Astrocyte of the cerebellum (primary cell): ENCODE measurements around the gene IHH.

Experiments
- DNase-seq: peaks from one replicate; pipeline ENCODE4 v3.0.0-alpha.2; 2011; ENCODE audit warnings: low read depth
- H3K4me3 ChIP-seq: 2 replicates; pipeline ENCODE4 v1.5.1; 2011; ENCODE audit warnings: mild to moderate bottlenecking, low read depth, low read length, moderate library complexity
- in situ Hi-C: cut with HindIII; loops from 2 replicates; pipeline ENCODE4 v1.10.0; 2017; ENCODE audit warnings: low sequenced_read_pairs
- TF ChIP-seq, protein P1 (sequence below): IDR thresholded peaks from 2 replicates; pipeline ENCODE4 v1.5.1; 2012; ENCODE audit warnings: low read length, low read depth, moderate library complexity, mild to moderate bottlenecking; ENCODE audit errors: missing control alignments

The IHH gene

DNA sequence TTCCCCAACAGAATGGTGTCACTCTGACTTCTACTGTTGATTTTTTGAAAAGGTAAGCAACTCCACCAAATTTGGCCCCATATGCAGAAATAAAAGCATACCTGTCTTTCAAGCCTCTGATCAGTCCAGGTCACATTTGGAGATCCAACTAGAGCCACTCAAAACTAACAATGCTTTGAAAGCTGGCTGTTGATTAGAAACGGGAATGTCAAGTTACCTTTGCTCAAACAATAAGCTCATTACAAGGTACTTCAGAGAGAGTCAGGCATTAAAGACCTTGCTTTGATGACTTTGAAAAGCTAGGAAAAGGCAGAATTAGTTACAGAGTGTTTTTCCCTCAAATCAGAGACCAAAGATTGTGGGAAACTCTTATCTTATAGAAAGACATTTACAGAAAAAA is 4.8 kb upstream of the IHH start:
- DNase-seq, result no peak
- in situ Hi-C loops, result no loop called here
- TF ChIP-seq, protein P1, sequence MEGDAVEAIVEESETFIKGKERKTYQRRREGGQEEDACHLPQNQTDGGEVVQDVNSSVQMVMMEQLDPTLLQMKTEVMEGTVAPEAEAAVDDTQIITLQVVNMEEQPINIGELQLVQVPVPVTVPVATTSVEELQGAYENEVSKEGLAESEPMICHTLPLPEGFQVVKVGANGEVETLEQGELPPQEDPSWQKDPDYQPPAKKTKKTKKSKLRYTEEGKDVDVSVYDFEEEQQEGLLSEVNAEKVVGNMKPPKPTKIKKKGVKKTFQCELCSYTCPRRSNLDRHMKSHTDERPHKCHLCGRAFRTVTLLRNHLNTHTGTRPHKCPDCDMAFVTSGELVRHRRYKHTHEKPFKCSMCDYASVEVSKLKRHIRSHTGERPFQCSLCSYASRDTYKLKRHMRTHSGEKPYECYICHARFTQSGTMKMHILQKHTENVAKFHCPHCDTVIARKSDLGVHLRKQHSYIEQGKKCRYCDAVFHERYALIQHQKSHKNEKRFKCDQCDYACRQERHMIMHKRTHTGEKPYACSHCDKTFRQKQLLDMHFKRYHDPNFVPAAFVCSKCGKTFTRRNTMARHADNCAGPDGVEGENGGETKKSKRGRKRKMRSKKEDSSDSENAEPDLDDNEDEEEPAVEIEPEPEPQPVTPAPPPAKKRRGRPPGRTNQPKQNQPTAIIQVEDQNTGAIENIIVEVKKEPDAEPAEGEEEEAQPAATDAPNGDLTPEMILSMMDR, result no peak
- H3K4me3 ChIP-seq, result no peak overlapping the region

DNA sequence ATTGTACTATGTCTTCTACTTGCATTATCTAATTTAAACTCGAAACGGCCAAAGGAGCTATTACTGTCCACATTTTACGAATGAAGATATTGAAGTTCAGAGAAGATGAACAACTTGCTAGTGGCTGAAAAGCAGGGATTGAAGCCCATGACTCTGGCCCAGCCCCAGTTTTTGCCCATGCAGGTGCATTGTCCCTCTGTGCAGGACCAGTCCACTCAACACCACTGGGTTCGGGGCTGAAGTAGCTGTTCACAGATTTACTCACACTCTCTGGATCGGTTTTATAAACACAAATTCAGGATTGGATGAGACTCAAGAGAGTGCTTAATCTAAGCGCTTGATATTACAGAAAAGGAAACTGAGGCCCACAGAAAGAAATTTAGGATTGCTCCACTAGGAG is 1.4 kb upstream of the IHH start:
- in situ Hi-C loops, result no loop called here
- no peak overlapping the region for H3K4me3 ChIP-seq
- DNase-seq, result no peak
- TF ChIP-seq, protein P1, result no peak

DNA sequence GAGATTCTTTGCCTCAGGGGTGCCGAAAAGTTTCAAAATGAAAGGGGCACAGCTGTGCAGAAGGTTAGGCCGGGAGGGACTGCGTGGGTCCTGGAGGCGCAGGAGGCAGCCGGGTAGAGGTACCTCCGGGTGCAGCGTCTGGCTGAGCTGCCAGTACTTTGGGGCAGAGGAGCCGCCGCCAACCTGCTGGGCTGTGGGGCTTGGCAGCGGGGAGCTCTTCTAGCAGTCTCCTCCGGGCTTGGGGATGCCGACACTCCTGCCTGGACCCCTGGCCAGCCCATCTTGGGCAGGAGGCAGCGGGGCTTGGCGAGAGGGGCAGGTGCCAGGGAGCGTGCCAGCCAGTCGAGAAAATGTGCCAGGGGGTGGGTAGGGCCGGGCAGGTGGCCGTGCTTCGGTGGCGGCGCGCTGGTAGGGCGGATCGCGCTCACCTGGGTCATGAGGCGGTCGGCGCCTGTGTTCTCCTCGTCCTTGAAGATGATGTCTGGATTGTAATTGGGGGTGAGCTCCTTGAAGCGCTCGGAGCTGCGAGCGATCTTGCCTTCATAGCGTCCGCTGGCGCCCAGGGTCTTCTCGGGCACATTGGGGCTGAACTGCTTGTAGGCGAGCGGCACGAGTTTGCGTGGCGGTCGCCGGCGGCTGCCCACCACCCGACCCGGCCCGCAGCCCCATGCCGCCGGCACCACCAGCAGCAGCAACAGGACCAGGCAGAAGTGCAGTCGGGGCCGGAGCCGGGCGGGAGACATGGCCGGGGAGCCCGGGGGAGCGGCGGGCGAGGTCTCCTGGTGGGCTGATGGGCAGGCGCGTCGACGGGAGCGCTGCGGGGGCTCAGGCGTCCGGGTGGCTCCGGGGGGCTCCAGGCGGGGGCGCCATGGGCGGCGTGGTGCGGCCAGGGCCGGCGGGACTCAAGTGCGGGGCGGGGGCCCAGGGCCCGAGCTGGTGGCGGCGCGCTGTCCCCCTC is 717 bp downstream of the IHH start:
- TF ChIP-seq, protein P1, result no peak
- H3K4me3 ChIP-seq, result no peak overlapping the region
- in situ Hi-C loops, result no loop called here
- DNase-seq, result no peak

DNA sequence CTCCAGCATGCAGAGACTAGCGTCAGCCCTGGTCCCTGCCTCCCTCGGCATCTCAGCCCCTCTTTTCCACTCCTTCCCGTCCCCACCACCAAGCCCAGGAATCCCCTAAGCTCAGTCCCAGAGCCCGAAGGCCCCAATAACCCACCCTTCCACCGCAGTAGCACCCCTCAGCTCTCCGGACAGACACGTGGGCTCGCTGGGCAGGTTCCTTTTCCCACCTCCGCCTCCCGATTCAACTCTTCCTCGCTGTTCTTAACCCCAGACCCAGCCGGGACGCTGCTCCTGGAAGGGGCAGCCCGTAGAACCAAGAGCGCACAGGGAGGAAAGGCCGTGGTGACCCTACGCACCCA is 1.4 kb downstream of the IHH start:
- no peak for DNase-seq
- in situ Hi-C loops, result no loop called here
- H3K4me3 ChIP-seq, result no peak overlapping the region
- TF ChIP-seq, protein P1, result no peak

DNA sequence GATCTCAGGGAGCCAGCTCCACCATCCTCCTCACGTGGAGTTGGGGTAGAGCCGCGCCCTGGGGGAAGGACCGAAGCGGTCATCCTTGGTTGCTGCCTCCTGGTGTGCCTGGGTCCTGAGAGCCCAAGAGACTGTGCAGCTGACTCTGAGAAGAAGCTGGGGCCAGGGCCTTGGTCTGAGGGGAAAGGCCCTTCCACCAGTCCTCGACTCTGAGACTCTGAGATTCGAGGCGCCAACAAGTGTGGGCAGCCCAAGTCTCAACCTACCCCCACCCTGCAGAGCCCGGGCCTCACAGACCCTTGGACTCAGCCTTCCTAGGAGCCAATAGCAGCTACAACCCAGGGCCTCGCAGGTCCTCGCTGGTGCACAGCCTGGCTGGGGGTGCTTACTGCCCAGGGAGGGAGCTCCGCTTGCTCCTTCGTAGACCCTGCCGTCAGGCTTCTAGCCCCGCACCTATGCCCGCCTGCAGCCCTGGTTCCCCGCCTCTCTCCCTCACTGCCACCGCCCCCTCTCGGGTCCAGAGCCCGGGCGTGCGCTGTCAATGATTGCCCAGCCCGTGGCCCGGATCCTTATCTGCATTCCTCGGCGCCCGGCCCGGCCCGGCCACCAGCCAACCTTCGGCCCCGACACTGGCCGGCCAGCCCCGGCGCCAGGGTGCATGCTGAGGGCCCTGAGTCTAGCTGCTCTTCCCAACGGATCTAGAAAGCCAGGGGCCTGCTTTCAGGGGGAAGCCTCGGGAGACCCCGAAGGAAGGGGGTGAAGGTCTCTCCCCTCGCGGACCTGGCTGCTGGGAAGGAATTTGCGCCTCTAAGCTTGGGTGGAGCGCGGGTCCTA is 2.0 kb downstream of the IHH start:
- no peak for DNase-seq
- in situ Hi-C loops, result no loop called here
- TF ChIP-seq, protein P1, result no peak
- H3K4me3 ChIP-seq, result no peak overlapping the region

DNA sequence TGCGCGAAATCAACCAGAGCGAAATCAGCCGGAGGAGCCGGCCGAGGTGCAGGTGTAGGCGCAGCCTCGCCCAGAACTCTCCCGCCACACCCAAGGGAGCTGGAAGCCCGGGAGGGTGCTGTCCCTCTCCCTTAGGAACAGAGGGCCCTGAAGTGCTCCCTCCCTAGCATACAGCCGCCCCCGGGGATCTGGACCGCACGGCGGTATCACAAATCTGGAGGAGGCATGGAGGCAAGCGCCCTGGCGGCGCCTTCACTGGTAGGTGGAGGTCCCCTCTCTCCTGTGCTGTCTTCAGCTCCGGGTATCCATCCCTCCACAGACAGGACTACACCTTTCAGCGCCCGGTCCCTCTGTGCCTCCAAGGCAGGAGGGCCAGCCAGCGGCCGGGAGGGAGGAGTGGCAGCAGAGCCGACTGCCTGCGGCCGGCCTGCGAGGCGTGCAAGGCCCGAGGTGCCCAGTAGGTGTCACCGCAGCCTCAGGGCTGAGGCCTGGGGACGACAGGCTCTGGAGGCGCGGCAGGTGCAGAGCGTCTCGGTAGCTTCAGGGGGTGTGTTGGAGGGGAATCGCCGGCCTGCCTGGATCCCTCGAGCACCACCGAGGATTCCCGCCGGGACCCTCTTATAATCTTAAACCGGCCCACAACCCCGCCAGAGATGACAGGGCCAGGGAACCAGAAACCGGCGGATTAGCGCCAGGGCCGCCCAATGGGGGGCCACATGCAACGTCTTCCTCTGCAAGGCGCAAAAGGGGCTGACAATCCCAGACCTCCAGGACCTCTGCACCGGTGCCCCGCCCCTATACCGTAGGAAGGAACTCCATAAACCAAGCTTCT is 2.8 kb downstream of the IHH start:
- in situ Hi-C loops, result no loop called here
- H3K4me3 ChIP-seq, result no peak overlapping the region
- TF ChIP-seq, protein P1, result peak; percentile 82

More for the DNA sequence above, 2.8 kb downstream of the IHH start:
- no peak for DNase-seq
